ENCODE data around the gene LIN7C.
"Not testable (repeated sequence)": the region's sequence is repeated elsewhere in the genome, so short reads cannot be mapped to it uniquely, and the experiment has no call there.

DNA sequence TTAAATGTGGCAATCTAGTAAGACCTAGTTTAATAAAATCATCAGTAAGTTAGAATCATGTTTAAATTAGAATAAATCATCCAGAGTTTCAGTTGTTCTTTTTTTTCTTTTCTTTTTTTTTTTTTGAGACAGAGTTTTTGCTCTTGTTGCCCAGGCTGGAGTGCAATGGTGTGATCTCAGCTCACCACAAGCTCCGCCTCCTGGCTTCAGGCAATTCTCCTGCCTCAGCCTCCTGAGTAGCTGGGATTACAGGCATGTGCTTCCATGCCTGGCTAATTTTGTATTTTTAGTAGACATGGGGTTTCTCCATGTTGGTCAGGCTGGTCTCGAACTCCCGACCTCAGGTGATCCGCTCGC lies 58.4 kb downstream of the LIN7C start:
- not testable (repeated sequence) for TF ChIP-seq EZH2 (IDR thresholded peaks at IDR 0.05; ENCODE audit: borderline replicate concordance, low read depth, low read length); NFATC3 (IDR thresholded peaks at IDR 0.05); MAFG (tag; conservative IDR thresholded peaks at IDR 0.05); ZNF76 (CRISPR knock-in tag; IDR thresholded peaks at IDR 0.05; ENCODE audit: borderline replicate concordance); POLR2A (conservative IDR thresholded peaks at IDR 0.05)
- TF ChIP-seq, protein P1, sequence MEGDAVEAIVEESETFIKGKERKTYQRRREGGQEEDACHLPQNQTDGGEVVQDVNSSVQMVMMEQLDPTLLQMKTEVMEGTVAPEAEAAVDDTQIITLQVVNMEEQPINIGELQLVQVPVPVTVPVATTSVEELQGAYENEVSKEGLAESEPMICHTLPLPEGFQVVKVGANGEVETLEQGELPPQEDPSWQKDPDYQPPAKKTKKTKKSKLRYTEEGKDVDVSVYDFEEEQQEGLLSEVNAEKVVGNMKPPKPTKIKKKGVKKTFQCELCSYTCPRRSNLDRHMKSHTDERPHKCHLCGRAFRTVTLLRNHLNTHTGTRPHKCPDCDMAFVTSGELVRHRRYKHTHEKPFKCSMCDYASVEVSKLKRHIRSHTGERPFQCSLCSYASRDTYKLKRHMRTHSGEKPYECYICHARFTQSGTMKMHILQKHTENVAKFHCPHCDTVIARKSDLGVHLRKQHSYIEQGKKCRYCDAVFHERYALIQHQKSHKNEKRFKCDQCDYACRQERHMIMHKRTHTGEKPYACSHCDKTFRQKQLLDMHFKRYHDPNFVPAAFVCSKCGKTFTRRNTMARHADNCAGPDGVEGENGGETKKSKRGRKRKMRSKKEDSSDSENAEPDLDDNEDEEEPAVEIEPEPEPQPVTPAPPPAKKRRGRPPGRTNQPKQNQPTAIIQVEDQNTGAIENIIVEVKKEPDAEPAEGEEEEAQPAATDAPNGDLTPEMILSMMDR (IDR thresholded peaks at IDR 0.05 in 2 of 3, conservative IDR thresholded peaks at IDR 0.05 in 1 of 3; ENCODE audit: insufficient read depth in 2 of 3, low read depth in 1 of 3, low read length in 3 of 3) = not testable (repeated sequence)
